GM18873 (cell line): ENCODE results near the gene SCARF2.
A peak's percentile ranks its signal among the peaks of the same experiment; 100 is the strongest.
"Not testable (repeated sequence)": the region's sequence is repeated elsewhere in the genome, so short reads cannot be mapped to it uniquely, and the experiment has no call there.

Experiments used
- ATAC-seq: cut with Tn5 transposase; IDR thresholded peaks from one replicate; pipeline ENCODE4 v1.9.1; 2021; ENCODE audit warnings: mild to moderate bottlenecking, moderate library complexity, moderate number of reproducible peaks; ENCODE audit not compliant: unreplicated experiment, low FRiP score

Gene SCARF2

DNA sequence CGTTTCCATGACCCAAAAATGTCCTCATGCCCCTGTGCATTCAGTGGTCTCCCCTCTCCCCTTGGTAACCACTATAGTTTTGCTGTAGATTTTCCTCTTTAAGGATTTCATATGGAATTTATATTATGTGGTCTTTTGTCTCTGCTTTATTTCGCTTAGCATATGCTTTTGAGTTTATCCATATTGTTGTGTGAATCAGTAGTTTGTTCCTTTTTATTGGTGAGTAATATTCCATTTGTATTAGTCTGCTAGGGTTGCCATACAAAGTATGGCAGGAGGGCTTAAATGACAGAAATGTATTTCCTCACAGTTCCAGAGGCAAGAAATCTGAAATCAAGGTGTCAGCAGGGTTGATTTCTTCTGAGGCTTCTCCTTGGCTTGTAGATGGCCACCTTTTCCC is 40.1 kb downstream of the SCARF2 start:
- no peak for ATAC-seq

DNA sequence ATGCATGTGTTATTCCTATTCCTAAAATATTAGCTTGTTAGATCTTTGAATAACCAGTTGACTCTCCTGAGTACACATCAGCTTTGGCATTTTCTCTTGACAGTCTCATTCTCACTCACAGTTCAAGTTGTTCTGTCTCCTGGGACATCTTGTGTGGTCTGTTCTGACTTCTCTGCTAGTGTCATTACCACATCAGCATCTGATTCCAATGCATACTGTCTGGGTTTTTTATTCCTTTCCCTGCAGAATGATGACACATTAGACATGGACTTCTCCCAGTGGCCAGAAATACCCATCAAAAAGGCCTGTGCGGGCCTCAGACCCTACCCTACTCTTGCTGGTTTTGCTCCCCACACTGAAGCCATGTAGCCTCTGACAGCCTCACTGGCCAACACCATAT is 41.0 kb downstream of the SCARF2 start:
- ATAC-seq, result no peak

DNA sequence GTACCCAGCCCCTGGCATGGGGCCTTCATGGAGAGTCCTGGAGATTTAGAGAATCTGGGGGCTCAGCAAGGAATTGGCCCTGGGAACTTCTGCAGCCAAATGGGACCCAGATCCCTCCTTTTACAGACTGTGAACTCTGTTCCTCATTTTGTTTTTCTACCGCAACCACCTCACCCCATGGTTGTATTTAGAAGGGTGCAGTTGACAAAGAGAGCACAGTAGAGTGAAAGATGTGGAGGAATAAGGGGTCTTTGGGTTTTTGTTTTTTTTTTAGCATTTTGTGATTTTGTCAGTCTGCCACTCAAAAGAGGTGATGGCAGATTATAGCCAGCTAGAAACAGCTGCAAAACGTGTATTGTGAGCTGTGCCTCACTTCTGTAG is 41.7 kb downstream of the SCARF2 start:
- no peak for ATAC-seq

DNA sequence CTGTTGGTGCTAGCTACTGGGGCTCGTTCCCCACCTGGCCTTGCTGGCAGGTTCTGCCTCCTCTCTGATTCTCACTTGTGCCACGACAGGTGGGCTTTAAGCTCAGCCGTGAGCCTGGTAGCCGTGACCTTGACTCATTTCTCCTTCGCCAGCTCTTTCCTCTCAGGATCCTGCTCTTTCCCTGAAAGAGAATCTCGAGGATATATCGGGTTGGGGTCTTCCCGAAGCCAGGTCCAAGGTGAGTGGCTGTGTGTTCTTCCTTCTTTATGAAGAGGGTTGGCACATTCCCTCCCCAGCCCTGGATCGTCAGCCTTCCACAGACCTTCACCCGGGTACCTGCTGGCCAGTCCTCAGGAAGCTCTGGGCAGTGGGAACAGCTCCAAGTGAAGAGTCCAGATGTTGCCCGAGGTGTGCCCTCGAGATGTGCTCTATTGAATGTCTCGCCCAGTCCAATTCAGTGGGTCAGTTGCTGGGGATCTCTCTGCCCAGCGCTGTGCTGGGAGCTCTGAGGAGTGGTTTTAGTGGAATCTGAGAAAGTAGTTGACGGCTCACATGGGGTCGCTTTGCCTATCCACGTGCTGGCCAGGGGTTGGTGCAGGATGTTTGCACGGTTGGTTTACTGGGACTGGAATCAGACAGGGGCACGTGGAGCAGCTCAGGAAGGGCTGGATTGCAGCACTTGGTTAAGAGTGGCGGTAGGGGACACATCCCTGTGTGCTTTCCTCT is 42.3 kb downstream of the SCARF2 start:
- no peak for ATAC-seq

DNA sequence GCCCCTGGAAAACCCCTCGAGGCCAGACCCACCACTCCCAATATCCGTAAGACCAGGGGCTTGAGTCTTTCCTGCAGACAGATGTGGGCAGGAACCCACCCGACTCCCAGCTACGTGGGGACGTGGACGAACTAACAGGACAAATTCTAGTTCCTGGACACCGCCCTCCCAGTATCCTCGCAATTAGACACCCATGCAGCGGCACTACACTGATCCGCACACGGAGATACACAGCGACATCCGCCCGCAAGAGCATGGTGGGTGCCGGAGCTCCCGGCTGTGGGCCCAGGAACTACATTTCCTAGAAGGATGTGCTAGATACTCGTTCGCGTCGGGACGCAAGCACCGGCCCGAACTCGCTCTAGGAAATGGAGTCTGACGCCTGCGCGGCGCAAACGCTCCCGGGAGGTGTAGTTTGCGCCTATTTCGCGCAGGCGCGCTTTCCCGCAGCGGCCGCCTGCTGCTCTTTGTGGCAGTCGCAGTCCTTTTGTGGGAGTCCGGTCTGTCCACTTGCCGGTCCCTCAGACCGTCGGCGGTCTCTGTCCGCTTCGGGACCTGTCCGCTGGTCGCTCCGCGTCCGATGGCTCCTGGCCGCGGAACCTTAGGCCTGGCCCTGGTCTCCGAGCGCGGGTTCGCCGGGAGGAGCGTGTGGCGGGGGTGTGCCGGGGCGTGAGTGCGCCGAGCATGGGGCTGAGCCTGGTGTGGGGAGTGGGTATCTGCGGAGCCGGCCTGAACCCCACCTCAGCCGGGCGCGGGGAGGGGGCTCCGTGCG is 43.7 kb downstream of the SCARF2 start, which contains the start of gene ZNF74:
Gene ZNF74 (plus strand): TSS at position 447 of the 772 bp plus-strand sequence. CDS start 478 bp downstream, outside the sequence.
- peak; percentile 64 for ATAC-seq

DNA sequence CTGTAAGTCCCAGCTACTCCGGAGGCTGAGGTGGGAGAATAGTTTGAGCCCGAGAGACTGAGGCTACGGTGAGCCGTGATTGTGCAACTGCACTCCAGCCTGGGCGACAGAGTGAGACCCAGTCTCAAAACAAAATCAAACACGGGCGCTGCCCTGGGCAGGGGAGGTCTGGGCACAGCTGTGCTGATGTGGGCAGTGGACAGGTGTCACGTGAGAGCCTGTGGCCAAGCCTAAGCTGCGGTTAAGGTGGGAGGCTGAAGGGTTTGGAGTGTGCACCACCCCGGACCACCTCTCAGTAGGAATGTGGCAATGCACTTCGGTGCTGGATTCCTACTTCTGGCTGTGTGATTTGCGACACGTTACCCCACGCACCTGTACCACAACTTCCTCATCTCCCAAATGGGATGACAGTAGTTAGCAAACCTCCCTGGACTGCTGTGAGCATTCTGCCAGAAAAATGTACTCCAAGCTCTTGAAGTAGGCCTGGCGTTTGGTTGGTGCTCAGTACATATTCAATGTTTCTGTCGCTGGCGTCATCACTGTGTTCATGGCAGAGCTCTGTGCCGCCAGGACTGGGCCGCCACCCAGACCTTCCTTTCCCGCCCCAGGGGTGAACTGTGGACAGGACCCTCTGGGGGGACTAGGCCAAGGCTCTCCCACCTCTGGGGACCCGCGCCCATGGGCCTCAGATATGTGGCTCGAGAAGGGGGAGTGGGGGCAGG is 44.5 kb downstream of the SCARF2 start:
- ATAC-seq, result no peak

DNA sequence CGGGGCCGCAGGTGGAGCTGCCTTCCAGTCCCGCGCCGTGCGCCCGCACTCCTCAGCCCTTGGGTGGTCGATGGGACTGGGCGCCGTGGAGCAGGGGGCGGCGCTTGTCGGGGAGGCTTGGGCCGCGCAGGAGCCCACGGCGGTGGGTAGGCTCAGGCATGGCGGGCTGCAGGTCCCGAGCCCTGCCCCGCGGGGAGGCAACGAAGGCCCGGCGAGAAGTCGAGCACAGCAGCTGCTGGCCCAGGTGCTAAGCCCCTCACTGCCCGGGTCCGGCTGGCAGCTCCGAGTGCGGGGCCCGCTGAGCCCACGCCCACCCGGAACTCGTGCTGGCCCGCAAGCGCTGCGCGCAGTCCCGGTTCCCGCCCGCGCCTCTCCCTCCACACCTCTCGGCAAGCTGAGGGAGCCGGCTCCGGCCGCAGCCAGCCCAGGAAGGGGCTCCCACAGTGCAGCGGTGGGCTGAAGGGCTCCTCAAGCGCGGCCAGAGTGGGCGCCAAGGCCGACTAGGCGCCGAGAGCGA is 45.2 kb downstream of the SCARF2 start:
- not testable (repeated sequence) for ATAC-seq

DNA sequence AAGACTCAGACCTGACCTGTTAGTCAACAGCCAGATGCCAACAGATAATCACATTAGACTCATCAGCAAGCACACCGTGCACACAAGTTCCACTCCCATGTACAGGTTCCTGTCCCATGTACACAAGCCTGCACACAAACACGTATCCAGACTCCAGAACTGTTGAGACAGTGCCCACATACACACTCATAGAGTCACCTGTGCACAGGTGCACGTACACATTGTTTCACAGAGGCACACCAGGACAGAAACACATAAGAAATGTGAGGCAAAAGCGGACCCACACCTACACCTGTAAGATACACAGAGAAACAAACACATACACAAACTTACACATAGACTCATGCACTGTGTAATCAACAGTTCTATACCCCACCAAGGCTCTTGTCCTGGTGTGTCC is 46.4 kb downstream of the SCARF2 start:
- ATAC-seq, result no peak

DNA sequence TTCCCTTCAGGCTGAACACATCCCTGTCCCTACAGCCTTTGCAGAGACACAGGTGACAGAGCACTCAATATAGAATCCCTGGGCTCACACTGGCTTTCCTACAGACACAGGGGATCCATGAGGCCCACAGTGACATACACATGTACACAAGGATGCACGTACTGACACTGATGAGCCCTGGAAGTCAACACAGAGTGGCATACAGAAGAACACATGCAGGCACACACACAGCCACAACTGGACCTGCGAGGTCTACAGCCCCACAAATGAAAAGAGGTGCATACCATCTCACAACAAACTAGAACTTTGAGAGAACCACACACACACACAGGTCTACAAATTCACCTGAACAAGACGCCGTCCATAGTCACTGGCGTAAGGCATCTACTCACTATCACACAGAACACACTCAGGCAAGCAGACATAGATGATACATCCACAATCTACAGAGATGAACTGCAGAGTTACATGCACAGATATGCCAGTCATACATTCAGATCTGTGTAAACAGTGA is 47.2 kb downstream of the SCARF2 start:
- ATAC-seq, result no peak

DNA sequence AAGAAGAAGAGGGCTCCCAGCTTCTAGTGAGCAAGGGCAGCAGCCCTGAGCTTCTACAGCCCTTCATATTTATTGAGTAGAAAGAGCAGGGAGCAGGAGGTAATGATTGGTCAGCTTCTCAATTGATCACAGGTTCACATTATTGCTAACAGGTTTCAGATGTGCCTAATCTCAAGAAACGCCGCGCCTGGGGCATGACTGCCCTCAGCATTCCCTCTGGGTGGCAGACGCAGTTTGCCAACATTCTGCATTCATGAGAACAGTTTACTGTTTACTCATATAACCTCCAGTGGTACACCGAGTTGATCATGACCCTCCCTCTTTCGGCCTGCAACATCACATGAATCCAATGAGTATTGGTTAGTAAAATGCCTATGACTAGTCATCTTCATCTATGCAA is 48.3 kb downstream of the SCARF2 start:
- no peak for ATAC-seq

DNA sequence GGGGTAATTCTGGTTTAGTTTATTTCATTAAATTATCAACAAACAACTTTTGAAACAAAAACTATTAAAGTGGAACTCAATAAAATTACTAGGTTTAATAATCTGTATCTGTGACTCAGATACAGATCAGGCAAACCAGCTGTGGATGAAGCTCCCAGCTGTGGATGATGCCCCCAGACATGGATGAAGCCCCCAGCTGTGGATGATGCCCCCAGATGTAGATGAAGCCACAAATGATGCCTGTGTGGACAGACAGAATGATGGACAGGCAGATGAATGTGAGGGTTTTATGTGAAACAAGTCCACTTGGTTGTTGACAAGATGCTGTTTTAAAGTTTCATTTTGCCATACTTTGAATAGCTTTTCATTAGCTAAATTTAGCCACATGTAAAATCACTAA is 49.4 kb downstream of the SCARF2 start:
- no peak for ATAC-seq

DNA sequence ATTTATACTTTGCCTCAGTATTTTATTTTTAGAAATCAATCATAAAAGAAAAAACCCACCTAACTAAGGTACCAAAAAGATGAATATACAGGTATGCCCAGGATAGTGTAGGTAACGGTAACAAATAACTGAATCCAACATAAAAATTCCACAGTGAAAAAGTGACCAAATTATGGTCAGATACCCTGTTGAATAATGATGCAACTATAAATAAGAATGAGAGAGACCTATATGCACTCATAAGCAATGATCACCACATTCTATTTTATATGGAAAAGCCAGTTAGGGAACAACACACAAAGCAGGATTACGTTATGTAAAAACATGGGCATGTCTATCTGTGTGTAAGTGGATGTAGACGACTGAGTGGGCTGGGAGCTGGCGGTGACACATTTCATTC is 50.7 kb downstream of the SCARF2 start:
- no peak for ATAC-seq

DNA sequence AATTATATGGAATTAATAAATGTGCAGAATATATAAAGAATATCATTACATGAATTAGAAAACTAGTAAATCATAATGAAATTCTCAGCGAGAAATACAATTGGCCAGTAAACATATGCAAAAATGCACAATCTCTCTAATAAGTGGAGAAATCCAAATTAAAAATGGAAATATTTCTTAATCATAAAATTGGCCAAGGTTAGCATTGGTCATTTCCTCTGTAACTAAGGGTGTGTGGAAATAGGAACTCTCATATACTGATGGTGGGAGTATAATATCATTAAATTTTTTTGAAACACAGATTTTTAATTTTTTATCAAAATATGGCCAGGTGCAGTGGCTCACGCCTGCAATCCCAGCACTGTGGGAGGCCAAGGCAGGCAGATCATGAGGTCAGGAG is 51.3 kb downstream of the SCARF2 start:
- ATAC-seq, result no peak

DNA sequence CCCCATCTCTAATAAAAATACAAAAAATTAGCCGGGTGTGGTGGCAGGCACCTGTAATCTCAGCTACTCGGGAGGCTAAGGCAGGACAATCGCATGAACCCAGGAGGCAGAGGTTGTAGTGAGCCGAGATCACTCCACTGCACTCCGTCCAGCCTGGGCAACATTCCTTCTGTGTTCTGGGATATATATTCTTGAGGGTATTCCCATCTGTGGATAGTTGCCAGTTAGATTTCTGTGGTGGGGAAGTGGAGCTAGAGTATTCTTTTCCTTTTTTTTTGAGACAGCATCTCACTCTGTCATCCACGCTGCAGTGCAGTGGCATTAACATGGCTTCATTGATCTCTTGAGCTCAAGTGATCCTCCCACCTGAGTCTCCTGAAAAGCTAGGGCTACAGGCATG is 52.8 kb downstream of the SCARF2 start:
- ATAC-seq, result no peak

DNA sequence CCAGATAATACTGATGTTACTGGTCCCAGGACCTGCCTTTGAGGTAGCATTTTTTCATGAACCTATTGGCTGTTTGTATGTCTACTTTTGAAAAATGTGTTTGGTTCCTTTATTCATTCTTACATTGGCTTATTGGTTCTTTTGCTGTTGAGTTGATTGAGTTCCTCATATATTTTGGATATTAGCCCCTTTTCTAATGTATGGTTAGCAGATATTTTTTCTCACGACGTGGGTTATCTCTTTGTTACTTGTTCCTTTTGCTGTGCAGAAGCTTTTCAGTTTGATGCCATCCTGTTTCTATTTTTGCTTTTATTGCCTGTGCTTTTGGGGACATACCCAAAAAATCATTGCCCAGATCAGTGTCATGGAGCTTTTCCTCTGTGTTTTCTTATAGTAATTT is 53.5 kb downstream of the SCARF2 start:
- ATAC-seq, result no peak

DNA sequence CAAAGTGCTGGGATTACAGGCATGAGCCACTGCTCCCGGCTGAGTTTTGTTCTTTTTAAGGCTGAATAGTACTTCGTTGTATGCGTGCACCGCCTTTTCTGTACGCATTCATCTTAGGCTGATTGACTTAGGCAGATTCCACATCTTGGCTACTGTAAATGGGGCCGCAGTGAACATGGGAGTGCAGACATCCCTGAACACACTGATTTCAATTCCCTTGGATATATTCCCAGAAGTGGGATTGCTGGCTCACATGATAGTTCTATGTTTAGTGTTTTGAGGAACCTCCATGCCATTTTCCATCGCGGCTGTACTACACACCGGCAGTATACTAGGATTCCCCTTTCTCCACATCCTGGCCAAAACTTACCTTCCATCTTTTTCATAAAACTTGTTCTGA is 54.1 kb downstream of the SCARF2 start:
- ATAC-seq, result no peak

DNA sequence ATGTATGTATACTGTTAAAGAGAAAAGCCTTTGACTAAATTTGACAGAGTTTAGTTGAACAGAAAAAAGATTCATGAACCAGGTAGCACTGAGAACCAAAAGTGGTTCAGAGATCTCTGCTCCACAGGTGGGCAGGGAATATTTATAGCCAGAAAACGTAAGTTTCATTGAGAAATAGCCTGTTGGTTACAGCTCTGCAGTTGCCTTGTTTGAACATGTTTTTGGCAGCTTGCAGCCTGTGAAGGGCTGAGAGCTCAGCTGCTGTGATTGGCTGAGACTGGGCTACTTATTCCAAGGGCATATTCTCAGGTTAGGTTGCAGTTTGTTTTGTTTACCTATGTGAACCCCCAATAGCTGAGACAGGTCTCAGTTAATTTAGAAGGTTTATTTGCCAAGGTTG is 57.1 kb downstream of the SCARF2 start:
- ATAC-seq, result no peak

DNA sequence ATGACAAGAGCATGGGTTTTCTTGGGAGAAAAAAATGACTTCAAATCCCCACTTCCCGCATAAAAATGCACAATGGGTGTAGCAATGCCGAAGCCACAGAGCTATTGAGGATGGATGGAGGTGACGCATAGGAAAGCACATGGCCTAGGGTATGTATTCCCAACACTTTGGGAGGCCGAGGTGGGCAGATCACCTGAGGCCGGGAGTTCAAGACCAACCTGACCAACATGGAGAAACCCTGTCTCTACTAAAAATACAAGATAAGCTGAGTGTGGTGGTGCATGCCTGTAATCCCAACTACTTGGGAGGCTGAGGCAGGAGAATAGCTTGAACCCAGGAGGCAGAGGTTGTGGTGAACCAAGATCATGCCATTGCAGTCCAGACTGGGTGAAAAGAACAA is 58.9 kb downstream of the SCARF2 start:
- ATAC-seq, result not testable (repeated sequence)

DNA sequence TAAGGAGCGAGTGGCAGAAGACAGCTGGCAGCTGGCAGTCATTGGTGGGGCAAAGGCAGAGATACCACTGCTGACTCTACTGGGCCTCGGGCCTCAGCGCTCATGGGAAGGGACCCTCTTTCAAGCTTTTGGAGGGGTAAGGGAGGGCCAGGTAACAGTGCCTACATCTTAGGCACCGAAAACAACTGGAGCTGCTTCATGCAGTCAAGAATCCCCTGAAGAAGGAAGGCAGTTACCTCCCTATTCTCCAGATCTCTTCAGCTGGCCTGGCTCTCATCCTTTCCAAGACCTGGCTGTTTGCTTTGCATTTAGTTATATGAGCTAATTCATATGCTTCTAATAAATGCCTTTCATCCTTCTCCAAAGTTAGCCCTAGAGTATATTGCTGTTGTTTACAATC is 59.5 kb downstream of the SCARF2 start:
- ATAC-seq, result no peak

DNA sequence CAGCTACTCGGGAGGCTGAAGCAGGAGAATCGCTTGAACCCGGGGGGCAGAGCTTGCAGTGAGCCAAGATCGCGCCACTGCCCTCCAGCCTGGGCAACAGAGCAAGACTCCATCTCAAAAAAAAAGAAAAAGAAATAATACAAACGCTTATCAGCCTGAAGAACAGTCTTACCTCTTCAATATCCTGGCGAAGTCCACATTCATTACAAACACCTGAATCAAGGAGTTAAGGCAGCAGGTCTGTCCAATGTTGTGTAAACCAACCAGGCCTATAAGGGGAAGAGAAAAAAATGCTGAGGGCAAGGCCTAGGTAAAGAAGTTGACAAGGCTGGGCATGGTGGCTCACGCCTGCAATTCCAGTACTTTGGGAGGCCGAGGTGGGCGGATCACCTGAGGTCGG is 60.6 kb downstream of the SCARF2 start:
- ATAC-seq, result not testable (repeated sequence)

DNA sequence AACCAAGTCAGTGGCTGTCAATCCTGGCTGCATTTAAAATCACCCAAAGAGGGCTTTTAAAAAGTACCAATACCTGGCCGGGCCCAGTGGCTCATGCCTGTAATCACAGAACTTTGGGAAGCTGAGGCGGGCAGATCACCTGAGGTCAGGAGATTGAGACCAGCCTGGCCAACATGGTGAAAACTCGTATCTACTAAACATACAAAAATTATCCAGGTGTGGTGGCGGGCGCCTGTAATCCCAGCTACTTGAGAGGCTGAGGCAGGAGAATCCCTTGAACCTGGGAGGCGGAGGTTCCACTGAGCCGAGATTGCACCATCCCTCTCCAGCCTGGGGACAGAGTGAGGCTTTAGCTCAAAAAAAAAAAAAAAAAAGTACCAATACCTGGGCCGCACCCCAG is 61.3 kb downstream of the SCARF2 start:
- ATAC-seq, result not testable (repeated sequence)
